HG02571 (cell line): ENCODE data around the gene ALOX15.
"Not testable (repeated sequence)": the region's sequence is repeated elsewhere in the genome, so short reads cannot be mapped to it uniquely, and the experiment has no call there.

ENCODE experiments used
- ATAC-seq: cut with Tn5 transposase; IDR thresholded peaks from one replicate; pipeline ENCODE4 v1.9.1; 2021; ENCODE audit warnings: mild to moderate bottlenecking, moderate library complexity; ENCODE audit not compliant: unreplicated experiment

The ALOX15 gene

DNA sequence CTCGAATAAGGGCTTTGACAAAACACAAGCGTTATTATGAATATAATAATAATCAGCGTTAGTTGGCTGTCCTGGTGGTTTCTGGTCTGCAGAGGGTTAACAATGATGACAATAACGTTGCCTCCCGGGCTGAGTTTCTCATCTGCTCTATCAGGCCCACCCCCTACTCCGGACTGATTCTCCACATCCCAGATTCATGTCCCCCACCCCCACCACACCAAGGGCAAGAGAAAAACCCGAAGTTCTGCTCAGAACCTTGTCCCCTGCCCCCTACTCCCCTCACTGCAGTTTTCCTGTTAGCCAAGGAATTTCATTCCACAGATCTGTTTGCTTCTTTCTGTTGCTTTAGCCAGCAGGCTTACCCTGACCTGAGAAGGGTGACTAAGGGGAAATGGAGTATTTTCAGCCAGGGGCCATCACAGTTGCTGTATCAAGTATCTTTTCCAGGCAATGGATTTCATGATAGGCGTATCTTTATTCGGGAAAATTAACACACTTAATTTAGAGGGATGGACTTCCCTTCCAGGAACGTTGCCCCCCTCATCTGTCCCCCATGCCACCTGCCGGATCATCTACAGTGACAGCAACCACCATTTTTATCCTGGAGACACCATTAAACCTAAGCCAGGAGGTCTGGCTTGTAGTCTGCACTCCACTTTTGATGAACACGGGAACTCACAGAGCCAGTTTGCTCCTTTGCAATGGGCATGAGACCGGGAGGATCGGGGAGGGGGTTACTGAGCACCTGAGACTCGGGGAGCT is 23.7 kb downstream of the ALOX15 start:
- ATAC-seq, result no peak

- no peak for ATAC-seq
Observed at GRCh38 chr17:4617090-4617489, 24.4 kb downstream of the ALOX15 start.

GRCh38 chr17:4616476-4616875 is 25.0 kb downstream of the ALOX15 start:
- no peak for ATAC-seq

- no peak for ATAC-seq
Observed at GRCh38 chr17:4610656-4611055, 30.8 kb downstream of the ALOX15 start.

DNA sequence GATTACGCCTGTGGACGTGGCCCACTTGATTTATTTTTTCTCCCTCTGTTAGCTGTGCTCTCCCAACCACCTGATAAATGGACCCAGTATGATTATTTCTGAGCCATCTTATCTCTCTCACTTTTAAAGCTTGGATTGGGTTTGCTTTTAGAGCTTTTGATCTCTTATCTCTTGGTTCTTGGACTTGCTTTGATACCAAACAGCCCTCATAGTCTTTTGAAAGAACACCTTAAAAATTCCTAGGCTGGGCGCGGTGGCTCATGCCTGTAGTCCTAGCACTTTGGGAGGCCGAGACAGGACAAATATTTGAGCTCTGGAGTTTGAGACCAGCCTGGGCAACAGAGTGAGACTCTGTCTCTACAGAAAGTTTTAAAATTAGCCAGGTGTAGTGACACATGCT is 31.3 kb downstream of the ALOX15 start:
- ATAC-seq, result no peak

DNA sequence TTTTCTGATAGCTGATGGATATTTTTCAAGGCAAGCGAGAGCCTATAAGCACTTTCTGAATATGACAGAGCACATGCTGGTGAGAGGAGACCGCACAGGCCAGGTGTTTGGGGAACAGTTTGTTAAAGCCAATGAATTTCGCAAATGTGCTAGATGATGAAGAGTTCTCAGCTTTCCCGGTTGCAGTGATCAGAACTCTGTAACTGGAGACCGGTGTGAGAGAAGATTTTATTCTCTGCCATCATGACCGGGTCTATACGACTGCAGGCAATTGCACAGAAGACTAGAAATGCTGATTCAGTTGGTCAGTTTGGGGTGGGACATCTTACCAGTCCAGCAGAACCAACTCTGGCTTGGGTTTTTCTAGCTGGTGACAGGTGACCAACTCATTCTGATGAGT is 31.7 kb downstream of the ALOX15 start:
- no peak for ATAC-seq

DNA sequence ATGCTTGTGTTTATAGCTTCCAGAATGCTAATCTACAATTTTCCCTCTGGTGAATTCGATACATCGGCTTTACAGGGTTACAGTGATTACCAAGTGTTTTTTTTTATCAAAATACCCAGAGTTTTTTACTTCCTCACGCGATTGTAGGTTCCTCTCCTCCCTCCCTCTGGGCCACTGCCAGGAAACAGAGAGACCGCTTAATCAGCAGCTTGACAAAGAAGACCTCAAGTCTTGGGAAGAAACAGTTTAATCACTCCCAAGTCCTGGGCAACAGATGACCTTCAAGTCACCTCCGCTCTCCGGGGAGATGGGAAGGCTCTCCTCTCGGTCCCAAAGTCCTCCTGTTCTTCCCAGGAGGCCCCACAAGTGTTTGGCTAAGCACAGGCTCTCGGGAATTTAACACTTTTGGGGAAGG is 33.7 kb downstream of the ALOX15 start:
- ATAC-seq, result no peak

DNA sequence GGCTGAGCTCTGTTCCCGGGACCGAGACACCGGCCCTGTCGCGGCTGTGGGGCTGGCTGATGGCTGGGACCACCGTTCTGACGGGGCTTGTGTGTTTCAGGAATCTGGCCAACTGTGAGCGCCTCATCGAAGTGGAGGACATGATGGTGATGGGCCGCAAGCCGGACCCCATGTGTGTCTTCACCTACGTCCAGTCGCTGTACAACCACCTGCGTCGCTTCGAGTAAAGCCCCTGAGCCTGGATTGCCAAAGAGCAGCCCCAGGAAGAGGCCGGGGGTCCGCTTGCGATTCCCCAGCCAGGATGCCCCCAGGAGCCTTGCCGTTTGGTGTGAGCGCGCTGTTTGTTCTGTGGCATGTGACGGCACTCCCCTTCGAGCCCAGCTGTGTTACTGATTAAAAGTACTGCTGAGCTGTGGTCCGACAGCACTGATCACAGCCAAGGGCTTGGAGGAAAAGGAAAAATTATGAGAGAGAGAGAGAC is 34.2 kb downstream of the ALOX15 start:
- ATAC-seq, result no peak

- ATAC-seq, result no peak
Observed at GRCh38 chr17:4605826-4606225, 35.7 kb downstream of the ALOX15 start.

- not testable (repeated sequence) for ATAC-seq
Observed at GRCh38 chr17:4604736-4605135, 36.7 kb downstream of the ALOX15 start.

DNA sequence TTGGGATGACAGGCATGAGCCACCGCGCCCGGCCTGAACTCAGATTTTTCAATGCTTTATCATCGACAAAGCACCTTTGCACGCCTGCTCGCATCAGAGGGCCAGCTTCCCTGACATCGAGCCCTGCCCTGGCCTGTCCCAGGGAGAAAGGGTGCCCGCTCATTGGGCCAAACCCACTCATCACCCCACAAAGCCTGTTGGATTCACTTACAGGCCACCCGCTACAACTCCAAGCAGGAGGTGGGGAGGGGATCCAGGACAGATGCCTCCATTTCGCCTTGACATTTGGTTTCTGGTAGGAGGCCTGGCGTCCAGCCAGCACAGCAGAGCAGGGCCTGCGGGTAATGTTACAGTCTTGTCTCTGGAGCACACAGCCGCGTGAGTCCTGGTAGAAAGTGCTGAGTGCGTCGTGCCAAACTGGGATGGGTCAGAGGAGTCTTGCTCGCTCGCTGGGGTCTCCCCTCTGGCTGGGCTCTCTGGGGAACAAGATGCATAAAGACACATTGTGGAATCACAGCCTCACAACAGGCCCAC is 37.3 kb downstream of the ALOX15 start:
- no peak for ATAC-seq

- no peak for ATAC-seq
Observed at GRCh38 chr17:4602041-4602440, 39.4 kb downstream of the ALOX15 start.

DNA sequence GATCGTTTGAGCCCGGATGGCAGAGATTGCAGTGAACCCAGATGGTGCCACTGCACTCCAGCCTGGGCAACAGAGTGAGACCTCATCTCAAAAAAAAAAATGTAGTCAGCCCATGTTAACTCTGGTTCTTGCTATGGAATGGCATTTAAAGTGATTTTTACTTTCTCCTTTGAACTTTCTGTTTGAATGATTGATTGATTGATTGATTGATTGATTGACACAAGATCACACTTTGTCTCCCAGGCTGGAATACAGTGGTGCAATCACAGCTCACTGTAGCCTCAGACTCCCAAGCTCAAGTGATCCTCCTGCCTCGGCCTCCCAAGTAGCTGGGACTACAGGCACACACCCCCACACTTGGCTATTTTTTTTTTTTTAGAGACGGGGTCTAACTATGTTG is 40.2 kb downstream of the ALOX15 start:
- no peak for ATAC-seq

- ATAC-seq, result no peak
Observed at GRCh38 chr17:4600563-4600962, 40.9 kb downstream of the ALOX15 start.

- no peak for ATAC-seq
Observed at GRCh38 chr17:4599505-4600281, 41.8 kb downstream of the ALOX15 start.

- ATAC-seq, result no peak
Observed at GRCh38 chr17:4598776-4599504, 42.5 kb downstream of the ALOX15 start.

DNA sequence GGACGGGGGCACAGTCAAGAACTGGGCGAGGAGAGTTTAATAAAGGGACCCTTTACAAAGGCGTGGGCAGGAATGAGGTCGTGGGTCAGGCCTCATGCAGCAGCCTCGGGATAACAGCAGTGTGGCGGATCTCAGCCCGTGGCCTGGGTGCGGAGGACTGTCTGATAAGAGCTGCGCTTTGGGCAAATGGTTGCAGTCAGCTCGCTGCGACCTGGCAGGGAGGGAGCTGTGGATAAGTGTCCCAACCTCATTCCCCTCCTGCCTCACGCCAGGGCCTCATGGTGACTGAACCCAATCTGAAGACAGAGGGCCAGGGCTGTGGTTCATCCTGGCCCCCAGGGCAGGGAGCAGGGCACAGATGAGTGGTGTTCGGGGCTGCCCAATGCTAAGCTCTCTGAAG is 43.5 kb downstream of the ALOX15 start:
- ATAC-seq, result no peak

DNA sequence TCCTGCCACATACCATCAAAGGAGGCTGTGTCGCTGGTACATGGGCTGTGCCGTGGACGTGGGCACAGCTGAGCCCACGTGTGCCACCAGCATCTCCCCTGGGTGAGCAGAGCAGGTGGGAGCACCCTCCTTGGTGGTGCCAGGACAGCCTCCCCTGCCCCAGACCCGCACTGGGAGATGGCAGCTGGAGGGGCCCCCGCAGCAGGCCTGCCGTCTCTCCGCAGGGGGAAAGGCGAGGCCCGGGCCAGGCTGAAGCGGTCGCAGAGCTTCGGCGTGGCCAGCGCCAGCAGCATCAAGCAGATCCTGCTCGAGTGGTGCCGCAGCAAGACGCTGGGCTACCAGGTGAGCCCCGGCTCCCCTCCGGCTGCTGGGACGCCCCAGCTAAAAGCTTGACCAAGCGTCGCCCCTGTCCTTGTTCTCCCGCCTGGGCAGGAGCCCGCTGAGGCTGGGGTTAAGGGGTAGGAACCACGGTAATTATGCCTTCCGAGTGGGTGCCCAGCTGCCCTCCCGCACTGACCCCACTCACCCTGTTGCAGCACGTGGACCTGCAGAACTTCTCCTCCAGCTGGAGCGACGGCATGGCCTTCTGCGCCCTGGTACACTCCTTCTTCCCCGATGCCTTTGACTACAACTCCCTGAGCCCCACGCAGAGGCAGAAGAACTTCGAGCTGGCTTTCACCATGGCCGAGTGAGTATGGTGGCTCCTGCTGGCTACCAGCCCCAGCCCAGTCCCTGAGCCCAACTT is 44.7 kb downstream of the ALOX15 start:
- ATAC-seq, result no peak

DNA sequence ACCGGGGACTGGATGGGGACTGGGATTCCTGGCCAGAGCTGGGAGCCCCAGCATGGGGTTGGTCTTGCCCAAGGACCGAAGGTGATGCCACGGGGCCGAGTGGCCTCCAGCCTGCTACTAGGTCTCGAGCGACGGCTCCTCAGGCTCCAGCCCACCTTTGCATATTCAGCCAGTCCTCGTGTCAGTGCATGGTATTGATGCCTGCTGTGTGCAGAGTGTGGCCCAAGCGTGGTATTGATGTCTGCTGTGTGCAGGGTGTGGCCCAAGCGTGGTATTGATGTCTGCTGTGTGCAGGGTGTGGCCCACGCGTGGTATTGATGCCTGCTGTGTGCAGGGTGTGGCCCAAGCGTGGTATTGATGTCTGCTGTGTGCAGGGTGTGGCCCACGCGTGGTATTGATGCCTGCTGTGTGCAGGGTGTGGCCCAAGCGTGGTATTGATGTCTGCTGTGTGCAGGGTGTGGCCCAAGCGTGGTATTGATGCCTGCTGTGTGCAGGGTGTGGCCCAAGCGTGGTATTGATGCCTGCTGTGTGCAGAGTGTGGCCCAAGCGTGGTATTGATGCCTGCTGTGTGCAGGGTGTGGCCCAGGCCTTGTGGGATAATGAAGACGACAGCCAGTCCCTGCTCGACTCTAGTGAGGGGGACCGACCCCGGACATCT is 45.7 kb downstream of the ALOX15 start:
- ATAC-seq, result not testable (repeated sequence)
